GM12878 (cell line): ENCODE measurements around the gene DHX34. TPM values are rescaled to one million over a fixed set of nuclear protein-coding genes. Genes with fewer than 3 reads are reported as not detected.
A peak's percentile ranks its signal among the peaks of the same experiment; 100 is the strongest.

Experiments
- EP300 ChIP-seq, 2 experiments: fragments of 150-350 bp in 1 of 2; IDR thresholded peaks; 2 replicates each; pipeline ENCODE4 v1.6.1; 2011 to 2012; ENCODE audit warnings: low read depth in 2 of 2, low read length in 2 of 2, borderline replicate concordance in 1 of 2, improper control_type of control experiment in 1 of 2, inconsistent platforms in 1 of 2; ENCODE audit not compliant: control insufficient read depth in 1 of 2
- FOXM1 ChIP-seq: IDR thresholded peaks from 2 replicates; pipeline ENCODE4 v1.6.1; 2012; ENCODE audit warnings: low read depth, mild to moderate bottlenecking, inconsistent platforms, low read length, moderate library complexity
- IKZF1 ChIP-seq: fragments of 450-650 bp; conservative IDR thresholded peaks from 2 replicates; pipeline ENCODE4 v1.6.1; 2017; ENCODE audit warnings: antibody characterized with exemption, mild to moderate bottlenecking
- IKZF2 ChIP-seq, 2 experiments: fragments of 450-650 bp; IDR thresholded peaks; 2 replicates each; pipeline ENCODE4 v1.6.1; 2017; ENCODE audit warnings: mild to moderate bottlenecking in 2 of 2, moderate library complexity in 2 of 2
- MTA2 ChIP-seq: fragments of 450-650 bp; IDR thresholded peaks from 2 replicates; pipeline ENCODE4 v1.6.1; 2016; ENCODE audit warnings: low read depth, mild to moderate bottlenecking, moderate library complexity
- NBN ChIP-seq: fragments of 450-650 bp; IDR thresholded peaks from 2 replicates; pipeline ENCODE4 v1.6.1; 2016
- NR2F1 ChIP-seq: fragments of 450-650 bp; conservative IDR thresholded peaks from 2 replicates; pipeline ENCODE4 v1.6.1; 2017; ENCODE audit warnings: mild to moderate bottlenecking
- NRF1 ChIP-seq: conservative IDR thresholded peaks from 2 replicates; pipeline ENCODE4 v1.6.1; 2011; ENCODE audit warnings: mild to moderate bottlenecking, low read depth, low read length, improper control_type of control experiment
- RAD51 ChIP-seq: fragments of 450-650 bp; IDR thresholded peaks from 2 replicates; pipeline ENCODE4 v1.6.1; 2016; ENCODE audit warnings: moderate library complexity, mild to moderate bottlenecking, inconsistent platforms
- RELB ChIP-seq: fragments of 450-650 bp; IDR thresholded peaks from 2 replicates; pipeline ENCODE4 v1.6.1; 2017; ENCODE audit warnings: low read depth, mild to moderate bottlenecking, moderate library complexity
- RUNX3 ChIP-seq: IDR thresholded peaks from 2 replicates; pipeline ENCODE4 v1.6.1; 2012; ENCODE audit warnings: low read length, inconsistent platforms
- SIX5 ChIP-seq: IDR thresholded peaks from 2 replicates; pipeline ENCODE4 v1.6.1; 2011; ENCODE audit warnings: mild to moderate bottlenecking, low read depth, low read length, moderate library complexity; ENCODE audit not compliant: severe bottlenecking
- SKIL ChIP-seq: fragments of 450-650 bp; IDR thresholded peaks from 2 replicates; pipeline ENCODE4 v1.6.1; 2017; ENCODE audit warnings: mild to moderate bottlenecking, low read depth, inconsistent platforms; ENCODE audit not compliant: poor library complexity, severe bottlenecking
- SP1 ChIP-seq: IDR thresholded peaks from one replicate; pipeline ENCODE4 v1.6.1; 2011; ENCODE audit warnings: low read depth, low read length
- SREBF2 ChIP-seq: IDR thresholded peaks from 2 replicates; pipeline ENCODE4 v1.6.1; 2012; ENCODE audit warnings: mild to moderate bottlenecking, low read length
- STAT3 ChIP-seq: IDR thresholded peaks from 2 replicates; pipeline ENCODE4 v1.6.1; 2011; ENCODE audit warnings: low read depth, low read length, improper control_type of control experiment
- TCF3 ChIP-seq: IDR thresholded peaks from 2 replicates; pipeline ENCODE4 v1.6.1; 2012; ENCODE audit warnings: low read depth, mild to moderate bottlenecking, low read length, borderline replicate concordance; ENCODE audit not compliant: insufficient read depth
- YBX1 ChIP-seq: fragments of 450-650 bp; IDR thresholded peaks from 2 replicates; pipeline ENCODE4 v1.6.1; 2016; ENCODE audit warnings: antibody characterized with exemption
- ZNF274 ChIP-seq: IDR thresholded peaks from one replicate; pipeline ENCODE4 v1.8.0; 2011; ENCODE audit not compliant: insufficient read length, insufficient read depth
- ZNF384 ChIP-seq: IDR thresholded peaks from 2 replicates; pipeline ENCODE4 v1.6.1; 2012; ENCODE audit warnings: low read depth, mild to moderate bottlenecking, low read length, improper control_type of control experiment, borderline replicate concordance
- polyA plus RNA-seq, 11 experiments: library from polyadenylated mRNA; depleted of rRNA in 4 of 11; unstranded in 6 of 11; stranded (reverse) in 5 of 11; fragments of >200 nt; fragmentation: Nextera tagmentation in 4 of 11; fragmentation: Illumina TruSeq in 1 of 11; extraction: Ambion mirVana in 4 of 11; extraction: Trizol in 1 of 11; gene quantifications; 1 replicate in 1 of 11; 2 replicates in 10 of 11; pipeline versions ENCODE4 v1.2.1 to v1.2.3, GENCODE V29; 2011 to 2016; ENCODE audit warnings: inconsistent platforms in 2 of 11, missing spikeins in 2 of 11, low read depth in 1 of 11
- total RNA-seq, 4 experiments: library from RNA; depleted of rRNA in 3 of 4; stranded (reverse); fragments of >200 nt in 3 of 4; fragmentation: Illumina TruSeq in 1 of 4; extraction: Trizol in 1 of 4; gene quantifications; 2 replicates each; pipeline versions ENCODE4 v1.2.1 to v1.2.3, GENCODE V29; 2013 to 2021
- TF ChIP-seq, protein P1 (sequence below): fragments of 450-650 bp; IDR thresholded peaks from 2 replicates; pipeline ENCODE4 v1.6.1; 2016; ENCODE audit warnings: mild to moderate bottlenecking
- TF ChIP-seq, protein P2 (sequence below): IDR thresholded peaks from 2 replicates; pipeline ENCODE4 v1.6.1; 2012; ENCODE audit warnings: low read depth, low read length, improper control_type of control experiment
- TF ChIP-seq, protein P3 (sequence below): fragments of 150-350 bp; IDR thresholded peaks from 2 replicates; pipeline ENCODE4 v1.6.1; 2016; ENCODE audit warnings: low read depth, low read length

Gene DHX34
- total and polyA plus RNA-seq, 10 of the 15 experiments (the other 5 are each of a cell fraction or from before 2014, with no cell fraction given): 0.19 to 16.9 (median 10.5) TPM

DNA sequence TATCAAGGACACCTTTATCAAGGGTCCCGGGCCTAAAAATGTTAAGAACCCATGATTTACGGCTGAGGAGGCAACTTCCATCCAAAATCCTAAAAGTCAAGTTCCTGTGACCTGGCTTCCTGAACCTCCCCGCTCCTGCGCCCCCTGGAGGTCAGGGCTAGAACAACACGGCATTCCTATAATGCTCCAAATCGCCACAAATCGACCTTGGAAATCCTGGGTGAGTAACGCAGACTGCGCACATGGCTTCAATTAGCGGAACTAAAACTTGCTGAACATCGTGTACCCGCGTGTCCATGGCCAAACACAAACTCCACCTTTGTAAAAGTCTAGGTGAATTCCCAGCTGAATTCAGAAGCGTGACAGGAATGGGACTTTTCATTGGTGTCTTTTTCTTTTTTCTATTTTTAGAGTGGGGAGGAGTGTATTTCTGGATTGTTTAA lies 43.8 kb upstream of the DHX34 start (continued):
- TF ChIP-seq, protein P1, sequence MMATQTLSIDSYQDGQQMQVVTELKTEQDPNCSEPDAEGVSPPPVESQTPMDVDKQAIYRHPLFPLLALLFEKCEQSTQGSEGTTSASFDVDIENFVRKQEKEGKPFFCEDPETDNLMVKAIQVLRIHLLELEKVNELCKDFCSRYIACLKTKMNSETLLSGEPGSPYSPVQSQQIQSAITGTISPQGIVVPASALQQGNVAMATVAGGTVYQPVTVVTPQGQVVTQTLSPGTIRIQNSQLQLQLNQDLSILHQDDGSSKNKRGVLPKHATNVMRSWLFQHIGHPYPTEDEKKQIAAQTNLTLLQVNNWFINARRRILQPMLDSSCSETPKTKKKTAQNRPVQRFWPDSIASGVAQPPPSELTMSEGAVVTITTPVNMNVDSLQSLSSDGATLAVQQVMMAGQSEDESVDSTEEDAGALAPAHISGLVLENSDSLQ: no peak
- TF ChIP-seq SKIL: peak; percentile 18
- no peak for TF ChIP-seq SIX5
- TF ChIP-seq, protein P2, sequence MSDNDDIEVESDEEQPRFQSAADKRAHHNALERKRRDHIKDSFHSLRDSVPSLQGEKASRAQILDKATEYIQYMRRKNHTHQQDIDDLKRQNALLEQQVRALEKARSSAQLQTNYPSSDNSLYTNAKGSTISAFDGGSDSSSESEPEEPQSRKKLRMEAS: 0 out of 2 replicates have a peak, but pooled peaks have one; percentile 41
- no peak for TF ChIP-seq SREBF2
- TF ChIP-seq YBX1: no peak
- 0 out of 4 replicates have a peak, but pooled peaks of 1 of the 2 experiments have one; percentile 31 for TF ChIP-seq EP300 (IDR thresholded peaks at IDR 0.05; ENCODE audit: borderline replicate concordance in 1 of 2, control insufficient read depth in 1 of 2, low read depth in 2 of 2, low read length in 2 of 2)
- no peak for TF ChIP-seq ZNF274
- TF ChIP-seq MTA2: peak; percentile 52
- TF ChIP-seq RELB: peak; percentile 91
- TF ChIP-seq NBN: peak; percentile 42; the same call in 1 of the 2 replicates
- TF ChIP-seq NR2F1: peak; percentile 45; the same call in 1 of the 2 replicates
- TF ChIP-seq IKZF2 (IDR thresholded peaks at IDR 0.05): peak; percentile 93 to 97
- no peak for TF ChIP-seq NRF1
- TF ChIP-seq IKZF1: peak; percentile 95
- peak; percentile 18; the same call in 1 of the 2 replicates for TF ChIP-seq RAD51
- TF ChIP-seq SP1: no peak
- peak; percentile 59; the same call in 1 of the 2 replicates for TF ChIP-seq FOXM1
- TF ChIP-seq, protein P3, sequence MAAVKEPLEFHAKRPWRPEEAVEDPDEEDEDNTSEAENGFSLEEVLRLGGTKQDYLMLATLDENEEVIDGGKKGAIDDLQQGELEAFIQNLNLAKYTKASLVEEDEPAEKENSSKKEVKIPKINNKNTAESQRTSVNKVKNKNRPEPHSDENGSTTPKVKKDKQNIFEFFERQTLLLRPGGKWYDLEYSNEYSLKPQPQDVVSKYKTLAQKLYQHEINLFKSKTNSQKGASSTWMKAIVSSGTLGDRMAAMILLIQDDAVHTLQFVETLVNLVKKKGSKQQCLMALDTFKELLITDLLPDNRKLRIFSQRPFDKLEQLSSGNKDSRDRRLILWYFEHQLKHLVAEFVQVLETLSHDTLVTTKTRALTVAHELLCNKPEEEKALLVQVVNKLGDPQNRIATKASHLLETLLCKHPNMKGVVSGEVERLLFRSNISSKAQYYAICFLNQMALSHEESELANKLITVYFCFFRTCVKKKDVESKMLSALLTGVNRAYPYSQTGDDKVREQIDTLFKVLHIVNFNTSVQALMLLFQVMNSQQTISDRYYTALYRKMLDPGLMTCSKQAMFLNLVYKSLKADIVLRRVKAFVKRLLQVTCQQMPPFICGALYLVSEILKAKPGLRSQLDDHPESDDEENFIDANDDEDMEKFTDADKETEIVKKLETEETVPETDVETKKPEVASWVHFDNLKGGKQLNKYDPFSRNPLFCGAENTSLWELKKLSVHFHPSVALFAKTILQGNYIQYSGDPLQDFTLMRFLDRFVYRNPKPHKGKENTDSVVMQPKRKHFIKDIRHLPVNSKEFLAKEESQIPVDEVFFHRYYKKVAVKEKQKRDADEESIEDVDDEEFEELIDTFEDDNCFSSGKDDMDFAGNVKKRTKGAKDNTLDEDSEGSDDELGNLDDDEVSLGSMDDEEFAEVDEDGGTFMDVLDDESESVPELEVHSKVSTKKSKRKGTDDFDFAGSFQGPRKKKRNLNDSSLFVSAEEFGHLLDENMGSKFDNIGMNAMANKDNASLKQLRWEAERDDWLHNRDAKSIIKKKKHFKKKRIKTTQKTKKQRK: no peak
- no peak for TF ChIP-seq STAT3
- TF ChIP-seq ZNF384: 0 out of 2 replicates have a peak, but pooled peaks have one; percentile 2
- no peak for TF ChIP-seq TCF3
- TF ChIP-seq RUNX3: peak; percentile 19; the same call in 1 of the 2 replicates
